GM12878 (cell line): Measurements from ENCODE around the gene OLAH.

Experiments
- EZH2 ChIP-seq: IDR thresholded peaks from 2 replicates; pipeline ENCODE4 v1.6.1; 2012; ENCODE audit warnings: low read depth, mild to moderate bottlenecking, control low read depth, inconsistent platforms, low read length, borderline replicate concordance; ENCODE audit not compliant: control insufficient read depth
- JUND ChIP-seq: IDR thresholded peaks from 2 replicates; pipeline ENCODE4 v1.6.1; 2012; ENCODE audit warnings: low read depth, mild to moderate bottlenecking, low read length, improper control_type of control experiment, moderate library complexity
- NFYA ChIP-seq: IDR thresholded peaks from 2 replicates; pipeline ENCODE4 v1.6.1; 2011; ENCODE audit warnings: low read depth, mild to moderate bottlenecking, low read length, improper control_type of control experiment, borderline replicate concordance
- POLR2A ChIP-seq: IDR thresholded peaks from 2 replicates; pipeline ENCODE4 v1.6.1; 2011; ENCODE audit warnings: low read depth, mild to moderate bottlenecking, low read length
- STAT1 ChIP-seq: fragments of 450-650 bp; conservative IDR thresholded peaks from 2 replicates; pipeline ENCODE4 v1.6.1; 2014; ENCODE audit warnings: antibody characterized with exemption, mild to moderate bottlenecking

GRCh38 chr10:15118615-15119014 is 74.9 kb downstream of the OLAH start:
- TF ChIP-seq POLR2A (no peak), JUND (no peak), EZH2 (no peak), NFYA (no peak), STAT1 (no peak)
